LNCAP (cell line): Measurements from ENCODE around the gene RTN3.

Source experiments
- CTCF ChIP-seq: fragments of 450-650 bp; IDR thresholded peaks from 2 replicates; pipeline ENCODE4 v1.5.1; 2017; ENCODE audit warnings: mild to moderate bottlenecking

Gene RTN3

GRCh38 chr11:63761188-63761587 is 79.9 kb downstream of the RTN3 start:
- TF ChIP-seq CTCF: no peak

- no peak for TF ChIP-seq CTCF
Measured at GRCh38 chr11:63761931-63762653, 80.8 kb downstream of the RTN3 start.

- TF ChIP-seq CTCF: no peak
Measured at GRCh38 chr11:63762654-63763495, 81.6 kb downstream of the RTN3 start.

DNA sequence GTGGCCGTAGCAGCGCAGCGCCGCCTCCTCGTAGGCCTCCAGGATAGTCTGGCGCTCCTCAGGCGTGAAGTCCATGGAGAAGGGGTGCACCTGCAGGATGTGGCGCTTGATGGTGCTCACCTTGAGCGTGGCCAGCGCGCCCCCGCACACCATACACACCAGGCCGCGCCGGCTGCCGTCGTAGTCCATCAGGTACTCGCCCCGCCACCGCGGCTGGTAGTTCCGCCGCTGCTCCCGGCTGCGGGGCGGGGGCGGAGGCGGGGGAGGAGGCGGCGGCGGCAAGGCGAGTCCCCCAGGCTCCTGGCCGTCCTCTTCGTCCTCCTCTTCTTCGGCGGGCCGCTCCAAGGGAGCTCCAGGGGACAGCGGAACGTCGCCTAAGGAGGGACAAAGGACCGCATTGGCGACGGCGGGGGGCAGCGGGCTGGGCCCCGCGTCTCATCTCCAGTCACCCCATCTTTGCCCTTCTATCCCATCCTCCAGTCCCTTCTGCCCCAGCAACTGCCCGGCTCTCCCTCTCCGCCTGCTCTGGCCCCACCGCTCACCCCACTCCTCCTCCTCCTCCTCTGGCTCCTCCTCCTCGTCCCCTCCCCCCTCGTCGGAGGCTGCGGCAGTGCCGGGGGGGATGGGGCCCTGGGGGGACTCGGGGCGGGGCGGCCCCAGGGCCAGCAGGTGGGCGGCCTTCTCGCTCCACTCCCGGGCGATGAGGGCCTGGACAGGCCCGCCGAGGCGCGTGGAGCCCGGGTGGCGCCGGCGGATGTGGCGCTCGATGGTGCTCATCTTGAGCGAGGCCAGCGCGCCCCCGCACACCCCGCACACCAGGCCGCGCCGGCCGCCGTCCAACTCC is 82.4 kb downstream of the RTN3 start:
- no peak for TF ChIP-seq CTCF

DNA sequence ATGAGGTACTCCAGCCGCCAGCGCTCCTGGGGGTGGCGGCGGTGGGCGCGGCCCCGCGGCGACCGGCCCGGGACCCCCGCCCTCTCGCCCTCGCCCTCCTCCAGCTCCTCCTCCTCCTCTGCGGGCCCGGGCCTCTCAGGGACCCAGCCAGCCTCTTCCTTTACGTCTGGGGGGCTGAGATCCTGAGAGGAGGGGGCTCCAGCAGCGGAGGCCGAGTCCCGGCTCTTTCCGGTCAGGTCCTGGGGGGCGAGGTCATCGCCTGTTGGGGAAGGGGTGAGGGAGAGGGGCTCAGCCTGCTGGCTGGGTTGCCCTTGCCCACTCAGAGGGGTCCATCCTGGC is 83.0 kb downstream of the RTN3 start:
- no peak for TF ChIP-seq CTCF

DNA sequence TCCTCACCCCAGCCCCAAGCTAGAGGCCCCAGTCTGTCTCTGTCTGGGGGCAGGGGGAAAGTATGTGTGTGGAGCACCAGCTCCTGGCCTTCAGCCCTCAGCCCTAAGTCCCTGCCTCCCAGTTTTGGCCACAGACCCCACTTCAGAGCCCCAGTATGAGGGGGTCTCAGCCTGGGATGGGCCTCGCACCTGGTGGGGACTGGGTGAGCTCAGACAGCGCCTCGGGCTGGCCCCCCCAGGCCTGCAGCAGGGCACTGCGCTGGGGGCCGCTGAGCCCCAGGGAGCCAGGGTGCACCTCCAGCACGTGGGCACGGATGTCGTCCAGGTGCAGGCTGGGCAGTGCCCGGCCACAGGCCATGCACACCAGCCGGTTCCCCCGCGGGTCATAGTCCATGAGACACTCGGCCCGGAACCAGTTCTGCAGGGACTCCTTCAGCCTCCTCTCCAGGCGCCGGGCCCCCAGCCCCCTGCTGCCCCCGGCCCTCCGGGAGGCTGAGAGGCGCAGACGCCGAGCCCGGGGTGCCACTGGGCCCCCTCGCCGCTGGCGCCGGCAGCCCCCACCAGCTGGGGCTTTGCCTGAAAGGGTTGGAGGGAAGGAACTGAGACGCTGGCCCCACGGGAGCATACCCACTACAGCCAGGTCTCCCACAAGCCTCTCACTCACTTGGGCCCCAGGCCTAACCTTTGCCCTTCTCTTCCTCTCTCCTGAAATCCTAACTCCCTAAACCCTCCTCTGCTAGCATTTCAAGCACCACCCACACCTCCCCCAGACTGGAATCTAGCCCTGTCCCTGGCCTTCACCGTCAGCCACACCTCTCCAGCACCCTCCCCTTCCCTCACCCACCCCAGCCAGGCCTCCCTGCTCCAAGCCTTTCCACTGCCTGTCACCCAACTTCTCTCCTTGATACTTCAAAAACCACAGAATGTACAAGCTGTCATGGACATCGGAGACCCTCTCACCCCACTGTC is 83.7 kb downstream of the RTN3 start:
- TF ChIP-seq CTCF: no peak
